MM.1S (cell line): Measurements from ENCODE around the gene LRP5.

Experiments
- DNase-seq: peaks from one replicate; pipeline ENCODE4 v3.0.0-alpha.2; 2015
- H2AFZ ChIP-seq: fragments of 300-600 bp; sonication (generic); 2 replicates; pipeline ENCODE4 v1.6.0; 2016; ENCODE audit warnings: antibody characterized with exemption, low read length
- H3F3A ChIP-seq: fragments of 300-600 bp; sonication (generic); 2 replicates; pipeline ENCODE4 v1.6.1; 2016; ENCODE audit warnings: mild to moderate bottlenecking, antibody characterized with exemption, low read length, moderate library complexity, mixed read lengths; ENCODE audit not compliant: insufficient read depth
- H3K27ac ChIP-seq: fragments of 300-600 bp; sonication (generic); 2 replicates; pipeline ENCODE4 v1.5.1; 2016; ENCODE audit warnings: mild to moderate bottlenecking, low read length
- H3K27me3 ChIP-seq: fragments of 300-600 bp; sonication (generic); replicated peaks from 2 replicates; pipeline ENCODE4 v1.6.0; 2016; ENCODE audit warnings: low read length; ENCODE audit not compliant: insufficient read depth
- H3K36me3 ChIP-seq: fragments of 300-600 bp; sonication (generic); replicated peaks from 2 replicates; pipeline ENCODE4 v1.6.1; 2016; ENCODE audit warnings: mild to moderate bottlenecking, low read length, mixed read lengths; ENCODE audit not compliant: insufficient read depth
- H3K4me1 ChIP-seq: fragments of 300-600 bp; sonication (generic); 2 replicates; pipeline ENCODE4 v1.6.1; 2016; ENCODE audit warnings: low read length, mixed read lengths
- H3K4me2 ChIP-seq: fragments of 300-600 bp; sonication (generic); 2 replicates; pipeline ENCODE4 v1.6.0; 2016; ENCODE audit warnings: low read depth, low read length
- H3K4me3 ChIP-seq: fragments of 300-600 bp; sonication (generic); 2 replicates; pipeline ENCODE4 v1.5.1; 2016; ENCODE audit warnings: low read length, mixed read lengths
- H3K79me2 ChIP-seq: fragments of 300-600 bp; sonication (generic); 2 replicates; pipeline ENCODE4 v1.6.1; 2016; ENCODE audit warnings: mixed run types, low read length, mixed read lengths
- H3K9ac ChIP-seq: fragments of 300-600 bp; sonication (generic); 2 replicates; pipeline ENCODE4 v1.6.1; 2016; ENCODE audit warnings: low read length, mixed read lengths
- H3K9me2 ChIP-seq: fragments of 300-600 bp; sonication (generic); replicated peaks from 2 replicates; pipeline ENCODE4 v1.6.1; 2016; ENCODE audit warnings: mild to moderate bottlenecking, low read length, mixed read lengths; ENCODE audit not compliant: insufficient read depth
- H3K9me3 ChIP-seq: fragments of 300-600 bp; sonication (generic); replicated peaks from 2 replicates; pipeline ENCODE4 v1.6.1; 2016; ENCODE audit warnings: mild to moderate bottlenecking, low read length, mixed read lengths; ENCODE audit not compliant: insufficient read depth
- H4K20me1 ChIP-seq: fragments of 300-600 bp; sonication (generic); 2 replicates; pipeline ENCODE4 v1.6.1; 2016; ENCODE audit warnings: mild to moderate bottlenecking, low read length, moderate library complexity, mixed read lengths; ENCODE audit not compliant: insufficient read depth
- EZH2 ChIP-seq: fragments of 300-600 bp; sonication (generic); optimal IDR thresholded peaks from 2 replicates; pipeline ENCODE3; 2017; ENCODE audit warnings: low read depth, mild to moderate bottlenecking, antibody characterized with exemption, low read length, mixed read lengths
- EZH2phosphoT487 ChIP-seq: fragments of 300-600 bp; sonication (generic); IDR thresholded peaks from 2 replicates; pipeline ENCODE4 v1.6.1; 2018; ENCODE audit warnings: antibody characterized with exemption, low read length
- TF ChIP-seq, protein P1 (sequence below): fragments of 300-600 bp; sonication (generic); IDR thresholded peaks from 2 replicates; pipeline ENCODE4 v1.5.1; 2016; ENCODE audit warnings: antibody characterized with exemption, low read length, mixed read lengths

The LRP5 gene

DNA sequence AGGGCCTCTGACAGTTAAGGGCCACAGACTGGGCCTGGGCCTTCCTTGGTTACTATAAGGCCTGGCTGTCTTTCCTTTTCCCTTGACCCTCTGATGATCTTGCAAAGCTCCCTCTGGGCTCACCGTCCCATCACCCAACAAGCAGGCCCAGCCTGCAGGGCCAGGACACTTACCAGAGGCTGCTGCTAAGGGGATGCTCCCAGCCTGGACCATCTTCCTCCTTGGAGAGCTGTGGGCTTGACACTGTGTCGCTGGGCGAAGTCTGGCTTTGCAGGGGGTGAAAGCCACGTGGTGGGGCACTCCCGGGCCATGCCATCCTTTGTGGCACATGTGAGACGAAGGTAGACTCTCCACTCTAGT, 44.5 kb upstream of the LRP5 start:
- Histone ChIP-seq H2AFZ (no peak overlapping the region), H3K4me3 (no peak overlapping the region), H3F3A (peaks cover 33% of the 10 kb centered on the region), H4K20me1 (no peaks in the 10 kb centered on the region), H3K9me3 (no peaks in the 10 kb centered on the region), H3K27ac (peak overlapping the region; percentile 95; the same call in 1 of the 2 replicates), H3K4me1 (peaks cover 47% of the 10 kb centered on the region), H3K9me2 (no peaks in the 10 kb centered on the region), H3K79me2 (peaks cover 61% of the 10 kb centered on the region), H3K4me2 (peak overlapping the region; percentile 87; the same call in 1 of the 2 replicates), H3K9ac (no peak overlapping the region), H3K36me3 (no peaks in the 10 kb centered on the region; the same call in 1 of the 2 replicates), H3K27me3 (no peaks in the 10 kb centered on the region)
- no peak for DNase-seq
- TF ChIP-seq, protein P1, sequence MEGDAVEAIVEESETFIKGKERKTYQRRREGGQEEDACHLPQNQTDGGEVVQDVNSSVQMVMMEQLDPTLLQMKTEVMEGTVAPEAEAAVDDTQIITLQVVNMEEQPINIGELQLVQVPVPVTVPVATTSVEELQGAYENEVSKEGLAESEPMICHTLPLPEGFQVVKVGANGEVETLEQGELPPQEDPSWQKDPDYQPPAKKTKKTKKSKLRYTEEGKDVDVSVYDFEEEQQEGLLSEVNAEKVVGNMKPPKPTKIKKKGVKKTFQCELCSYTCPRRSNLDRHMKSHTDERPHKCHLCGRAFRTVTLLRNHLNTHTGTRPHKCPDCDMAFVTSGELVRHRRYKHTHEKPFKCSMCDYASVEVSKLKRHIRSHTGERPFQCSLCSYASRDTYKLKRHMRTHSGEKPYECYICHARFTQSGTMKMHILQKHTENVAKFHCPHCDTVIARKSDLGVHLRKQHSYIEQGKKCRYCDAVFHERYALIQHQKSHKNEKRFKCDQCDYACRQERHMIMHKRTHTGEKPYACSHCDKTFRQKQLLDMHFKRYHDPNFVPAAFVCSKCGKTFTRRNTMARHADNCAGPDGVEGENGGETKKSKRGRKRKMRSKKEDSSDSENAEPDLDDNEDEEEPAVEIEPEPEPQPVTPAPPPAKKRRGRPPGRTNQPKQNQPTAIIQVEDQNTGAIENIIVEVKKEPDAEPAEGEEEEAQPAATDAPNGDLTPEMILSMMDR = no peak
- TF ChIP-seq EZH2 (no peak), EZH2phosphoT487 (no peak)

DNA sequence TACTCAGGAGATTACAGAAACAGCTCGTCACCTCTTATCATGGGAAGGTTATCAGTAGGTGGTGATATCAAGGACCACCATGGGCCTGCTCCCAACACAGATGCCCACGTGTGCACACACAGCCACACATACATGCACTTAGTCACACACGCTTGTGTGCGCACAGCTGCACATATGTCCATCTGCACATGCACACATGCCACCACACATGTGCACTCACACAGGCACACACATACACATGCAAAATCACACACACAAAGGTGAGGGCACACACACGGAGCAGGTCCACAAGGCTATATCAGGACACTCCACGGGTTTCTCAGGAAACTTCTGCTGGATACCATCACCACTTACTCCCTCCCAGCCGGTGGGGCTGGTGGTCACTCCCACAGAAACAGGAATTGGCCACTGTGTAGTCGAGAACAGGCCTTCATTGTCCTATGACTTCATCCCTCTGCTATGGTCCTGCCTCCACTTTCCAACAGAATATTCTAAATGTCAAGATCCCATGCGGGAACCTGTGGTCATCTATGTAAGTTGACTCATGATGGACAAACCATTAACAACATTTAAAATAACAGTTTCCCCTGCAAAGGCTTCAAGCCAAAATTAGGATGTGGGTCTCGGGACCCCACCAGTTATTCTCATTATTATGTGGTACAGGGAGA, 42.8 kb upstream of the LRP5 start:
- H3K9ac ChIP-seq = no peak overlapping the region
- DNase-seq = no peak

DNA sequence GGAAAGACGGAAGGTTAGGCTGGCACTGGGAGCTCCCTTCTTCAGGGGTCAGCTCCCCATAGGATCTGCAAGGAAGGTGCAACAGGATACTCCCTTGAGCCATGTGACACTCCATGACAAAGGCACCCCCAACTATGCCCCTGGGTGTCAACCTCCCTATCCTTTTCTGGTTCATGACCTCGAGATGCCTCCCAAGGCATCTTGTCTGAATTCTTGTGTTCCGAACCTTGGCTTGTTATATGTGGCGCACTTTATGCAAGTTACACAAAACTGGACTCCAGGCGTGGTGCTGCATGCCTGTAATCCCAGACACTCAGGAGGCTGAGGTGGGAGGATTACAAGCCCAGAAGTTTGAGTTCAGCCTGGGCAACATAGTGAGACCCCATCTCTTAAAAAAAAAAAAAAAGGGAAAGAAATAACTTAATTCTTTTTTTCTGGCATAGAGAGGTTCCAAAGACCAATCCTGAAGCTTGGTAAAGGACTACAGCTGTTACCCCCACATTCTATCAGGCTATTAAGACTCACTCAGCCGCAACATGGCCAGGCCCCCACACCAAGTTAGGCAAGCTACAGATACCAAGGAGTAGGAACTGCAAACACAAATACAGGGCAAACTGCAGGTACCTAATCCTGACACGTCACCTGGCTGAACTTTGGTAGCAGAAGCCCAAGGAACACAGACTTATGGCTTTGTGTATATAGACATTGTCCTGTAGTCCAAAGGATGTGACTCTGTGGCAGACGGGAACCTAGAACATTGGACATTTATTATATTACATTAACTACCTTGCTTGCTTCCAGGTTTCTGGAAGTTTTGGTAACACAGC, 42.0 kb upstream of the LRP5 start:
- 0 out of 2 replicates have a peak overlapping the region, but pooled peaks have one; percentile 34 for H2AFZ ChIP-seq
- no peaks in the 10 kb centered on the region for H3K9me3 ChIP-seq
- H3K4me3 ChIP-seq = peak overlapping the region; percentile 89
- H3K4me1 ChIP-seq = peaks cover 53% of the 10 kb centered on the region
- peaks cover 42% of the 10 kb centered on the region for H3F3A ChIP-seq
- no peaks in the 10 kb centered on the region for H4K20me1 ChIP-seq
- H3K9ac ChIP-seq = peak overlapping the region; percentile 94
- H3K4me2 ChIP-seq = peak overlapping the region; percentile 62
- no peaks in the 10 kb centered on the region for H3K9me2 ChIP-seq
- H3K27me3 ChIP-seq = no peaks in the 10 kb centered on the region
- H3K79me2 ChIP-seq = peaks cover 52% of the 10 kb centered on the region
- TF ChIP-seq EZH2phosphoT487 (no peak), EZH2 (no peak)
- TF ChIP-seq, protein P1 = no peak
- H3K36me3 ChIP-seq = no peaks in the 10 kb centered on the region
- H3K27ac ChIP-seq = peak overlapping the region; percentile 95; the same call in 1 of the 2 replicates
- no peak for DNase-seq

More for the DNA sequence above, 42.8 kb upstream of the LRP5 start:
- Histone ChIP-seq H3K27me3 (no peaks in the 10 kb centered on the region), H3K9me2 (no peaks in the 10 kb centered on the region), H3K9me3 (no peaks in the 10 kb centered on the region), H2AFZ (no peak overlapping the region), H3K36me3 (no peaks in the 10 kb centered on the region), H3K4me2 (peak overlapping the region; percentile 3; the same call in 1 of the 2 replicates), H3K4me1 (peaks cover 57% of the 10 kb centered on the region), H3K4me3 (no peak overlapping the region), H3K27ac (no peak overlapping the region), H3F3A (peaks cover 43% of the 10 kb centered on the region), H4K20me1 (no peaks in the 10 kb centered on the region), H3K79me2 (peaks cover 61% of the 10 kb centered on the region)
- TF ChIP-seq, protein P1 = no peak
- TF ChIP-seq EZH2 = no peak
- TF ChIP-seq EZH2phosphoT487 = no peak
